Central memory CD8-positive, alpha-beta T cell (primary cell): ENCODE data around the gene ZNF660.

Source experiments
- ATAC-seq: fragments of 150-1000 bp; cut with Tn5 transposase; replicated peaks from 2 replicates; pipeline ENCODE4 v1.10.0; 2022; ENCODE audit warnings: mild to moderate bottlenecking, moderate FRiP score, moderate number of reproducible peaks; ENCODE audit not compliant: poor library complexity, severe bottlenecking; ENCODE audit errors: extremely low read depth
- DNase-seq, 2 donors: peaks; one replicate each; pipeline ENCODE4 v3.0.0; 2021; ENCODE audit warnings: low spot score in 2 of 2
- H3K27ac Mint-ChIP-seq: one replicate; pipeline ENCODE4 v1.8.0; 2022; ENCODE audit warnings: low read depth, mild to moderate bottlenecking, moderate library complexity, mixed read lengths
- H3K27me3 Mint-ChIP-seq: one replicate; pipeline ENCODE4 v1.8.0; 2022; ENCODE audit warnings: mixed read lengths
- H3K36me3 Mint-ChIP-seq: one replicate; pipeline ENCODE4 v1.8.0; 2022; ENCODE audit warnings: mild to moderate bottlenecking, moderate library complexity, mixed read lengths; ENCODE audit not compliant: insufficient read depth
- H3K4me1 Mint-ChIP-seq: one replicate; pipeline ENCODE4 v1.8.0; 2022; ENCODE audit warnings: mixed read lengths
- H3K4me3 Mint-ChIP-seq: one replicate; pipeline ENCODE4 v1.8.0; 2022; ENCODE audit warnings: mild to moderate bottlenecking, moderate library complexity, mixed read lengths
- H3K9me3 Mint-ChIP-seq: one replicate; pipeline ENCODE4 v1.8.0; 2022; ENCODE audit warnings: mixed read lengths

ZNF660 gene

GRCh38 chr3:44648564-44649229 lies 63.9 kb downstream of the ZNF660 start, which contains the start of gene ZNF35:
Gene ZNF35, plus strand, starts transcription at chr3:44648732. Its CDS starts 2,336 bp downstream, at chr3:44651068.
- peak in 1 of 2 donors; percentile 10 for DNase-seq
- Mint-ChIP-seq H3K27ac (peak within 1 kb of the TSS; percentile 65), H3K4me1 (peaks cover 16% of the 10 kb centered on the region), H3K4me3 (peak within 1 kb of the TSS; percentile 76), H3K36me3 (peaks cover 9% of the 10 kb centered on the region), H3K27me3 (no peaks in the 10 kb centered on the region), H3K9me3 (peaks cover under 1% of the 10 kb centered on the region)
- ATAC-seq: no peak
